Astrocyte of the hippocampus (primary cell): ENCODE data around the gene NELFB.

Experiments
- DNase-seq: peaks from one replicate; pipeline ENCODE4 v3.0.0; 2011; ENCODE audit warnings: low read depth, low spot score

NELFB gene

GRCh38 chr9:137254624-137255447 lies at the start of gene NELFB:
Gene NELFB, plus strand, starts transcription at chr9:137255327.
- DNase-seq: peak; percentile 96

GRCh38 chr9:137206602-137207001 lies 48.5 kb upstream of the NELFB start:
- DNase-seq: no peak

DNA sequence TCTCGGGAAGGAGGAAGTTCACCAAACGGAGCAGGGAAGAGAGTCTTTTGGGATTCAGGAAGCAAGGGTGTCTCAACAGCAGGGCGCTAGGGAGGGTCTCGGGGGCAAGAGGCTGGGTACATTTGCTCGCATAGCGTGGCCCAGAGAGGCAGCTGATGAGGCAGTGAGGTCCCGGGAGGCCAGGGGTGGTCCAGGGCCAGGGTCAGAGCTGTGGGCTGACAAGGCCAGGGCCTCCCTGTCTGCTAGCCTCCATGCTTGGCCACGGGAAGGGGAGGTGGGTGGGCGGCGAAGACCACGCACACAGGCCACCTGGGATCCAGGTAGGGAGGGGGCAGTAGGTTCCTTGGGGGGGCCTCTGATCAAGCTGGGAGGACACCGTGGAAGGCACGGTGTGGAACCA lies 43.6 kb upstream of the NELFB start:
- DNase-seq: no peak

DNA sequence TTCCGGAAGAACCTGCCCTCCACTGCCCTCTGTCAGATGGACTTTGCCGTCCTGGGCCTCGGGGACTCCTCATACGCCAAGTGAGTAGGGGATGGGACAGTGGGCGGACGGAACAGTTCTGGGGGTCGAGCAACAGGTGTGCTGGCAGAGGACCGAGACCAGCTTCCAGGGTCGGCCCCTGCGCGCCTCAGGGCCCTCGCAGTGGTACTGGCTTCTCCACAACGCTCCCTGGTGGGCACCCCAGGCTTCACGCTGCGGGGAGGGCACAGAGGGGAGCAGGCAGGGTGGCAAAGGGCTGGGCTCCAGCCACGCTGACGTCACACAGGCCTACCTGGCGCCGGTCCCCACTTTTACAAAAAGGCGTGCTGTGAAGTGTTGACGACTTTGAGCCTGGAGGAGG lies 42.6 kb upstream of the NELFB start:
- no peak for DNase-seq

DNA sequence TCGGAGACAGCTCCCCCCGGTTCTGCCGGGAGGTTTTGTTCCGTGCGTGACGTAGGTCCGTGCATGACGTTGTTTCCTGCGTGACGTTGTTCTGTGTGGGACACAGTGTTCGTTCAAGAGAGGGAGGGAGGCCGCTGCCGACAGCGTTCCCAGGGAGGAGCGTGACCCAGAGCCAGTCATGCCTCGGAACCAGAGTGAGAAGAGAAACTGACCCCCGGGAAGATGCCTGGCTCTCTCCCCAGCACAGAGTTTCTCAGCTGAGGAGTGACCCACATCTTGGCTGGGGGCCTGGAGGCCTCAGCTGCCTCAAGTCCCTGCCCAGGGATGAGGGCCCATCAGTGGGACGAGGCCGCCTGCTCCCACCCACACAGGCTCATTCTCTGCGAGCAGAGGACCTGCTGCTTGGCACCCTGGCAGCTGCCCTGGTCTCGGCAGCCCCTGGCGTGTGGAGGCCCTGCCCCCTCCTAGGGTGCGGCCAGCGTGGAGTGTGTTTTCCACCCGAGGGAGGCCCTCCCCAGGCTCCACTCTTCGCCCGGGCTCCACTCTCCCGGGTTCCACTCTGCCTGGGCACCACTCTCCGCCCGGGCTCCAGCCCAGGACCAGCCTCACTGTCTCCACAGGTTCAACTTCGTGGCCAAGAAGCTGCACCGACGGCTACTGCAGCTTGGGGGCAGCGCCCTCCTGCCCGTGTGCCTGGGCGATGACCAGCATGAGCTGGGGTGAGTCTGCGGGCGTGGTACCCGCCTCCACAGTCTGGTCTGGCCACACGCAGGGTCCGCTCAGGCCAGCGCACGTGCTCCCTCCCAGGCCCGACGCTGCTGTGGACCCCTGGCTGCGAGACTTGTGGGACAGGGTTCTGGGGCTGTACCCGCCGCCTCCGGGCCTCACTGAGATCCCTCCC lies 41.7 kb upstream of the NELFB start:
- DNase-seq: no peak

DNA sequence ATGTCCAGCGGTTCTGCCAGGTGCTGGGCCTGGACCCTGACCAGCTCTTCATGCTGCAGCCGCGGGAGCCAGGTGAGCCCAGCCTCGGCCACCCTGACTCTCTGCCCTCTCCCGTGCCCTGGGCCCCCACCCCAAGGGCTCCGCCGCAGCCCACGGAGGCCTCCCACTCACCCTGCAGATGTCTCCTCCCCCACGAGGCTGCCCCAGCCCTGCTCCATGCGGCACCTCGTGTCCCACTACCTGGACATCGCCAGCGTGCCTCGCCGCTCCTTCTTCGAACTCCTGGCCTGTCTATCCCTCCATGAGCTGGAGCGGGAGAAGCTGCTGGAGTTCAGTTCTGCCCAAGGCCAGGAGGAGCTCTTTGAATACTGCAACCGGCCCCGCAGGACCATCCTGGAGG lies 40.5 kb upstream of the NELFB start:
- DNase-seq: no peak

- no peak for DNase-seq
These were observed 39.7 kb upstream of the NELFB start for GRCh38 chr9:137215196-137215986.

GRCh38 chr9:137216188-137216965 lies 38.8 kb upstream of the NELFB start:
- DNase-seq: no peak

DNA sequence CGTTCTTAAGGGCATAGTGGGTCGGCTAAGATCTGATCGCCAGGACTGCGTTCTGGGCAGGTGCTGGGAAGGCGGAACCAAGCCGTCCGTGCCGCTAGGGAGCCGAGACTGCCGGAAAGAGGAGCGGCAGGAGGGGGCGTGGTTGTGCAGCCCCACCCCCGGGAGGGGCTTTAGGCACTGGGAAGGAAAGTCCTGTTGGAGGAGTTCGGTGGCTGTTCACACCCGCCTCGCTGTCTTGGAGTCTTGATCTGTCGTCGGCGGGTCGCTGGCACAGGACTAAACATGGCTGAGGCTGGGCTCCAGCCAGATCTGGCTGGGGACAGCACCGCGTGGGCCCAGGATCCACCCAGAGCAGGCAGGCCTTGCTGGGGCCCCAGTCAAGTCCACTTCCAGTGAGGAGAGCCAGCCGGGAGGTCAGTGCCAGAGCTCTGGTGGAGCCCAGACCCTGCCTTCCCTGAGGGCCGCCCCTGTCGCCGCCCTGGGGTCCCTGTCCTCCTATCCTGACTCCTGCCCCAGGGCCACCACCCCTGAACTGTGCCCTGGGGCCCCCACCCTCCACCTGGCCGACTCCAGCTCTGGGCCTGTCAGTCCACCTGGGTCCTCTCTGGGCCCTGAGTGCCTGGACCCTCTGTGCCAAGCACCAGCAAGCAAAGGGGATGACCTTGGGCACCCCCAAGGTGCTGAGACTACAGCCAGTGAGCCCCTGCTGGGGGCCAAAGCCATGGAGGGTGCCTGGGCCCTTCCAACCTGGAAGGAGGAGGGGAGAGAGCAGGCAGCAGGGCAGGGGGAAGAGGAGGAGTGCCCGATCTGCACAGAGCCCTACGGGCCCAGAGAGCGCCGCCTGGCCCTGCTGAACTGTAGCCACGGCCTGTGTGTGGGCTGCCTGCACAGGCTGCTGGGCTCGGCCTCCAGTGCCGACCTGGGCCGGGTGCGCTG lies 37.6 kb upstream of the NELFB start:
- DNase-seq: peak; percentile 16

DNA sequence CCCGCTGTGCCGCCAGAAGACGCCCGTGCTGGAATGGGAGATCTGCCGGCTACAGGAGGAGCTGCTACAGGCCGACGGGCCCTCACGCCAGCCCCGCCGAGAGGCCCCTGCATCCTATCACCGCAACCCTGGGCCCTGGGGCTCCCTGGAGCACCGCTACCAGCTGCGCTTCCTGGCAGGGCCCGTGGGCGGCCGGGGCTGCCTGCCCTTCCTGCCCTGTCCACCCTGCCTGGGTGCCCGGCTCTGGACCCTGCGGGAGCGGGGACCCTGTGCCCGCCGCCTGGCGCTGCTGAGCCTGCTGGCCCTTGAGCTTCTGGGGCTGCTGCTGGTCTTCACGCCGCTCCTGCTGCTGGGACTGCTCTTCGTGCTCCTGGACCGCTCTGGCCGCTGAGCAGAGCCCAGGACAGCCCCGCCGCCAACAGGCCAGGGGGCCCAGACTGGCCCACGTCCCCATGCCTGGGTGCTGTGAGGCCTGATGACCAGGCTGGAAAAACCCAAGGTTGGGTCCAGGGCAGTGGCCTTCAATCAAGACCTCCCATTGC lies 36.8 kb upstream of the NELFB start:
- DNase-seq: no peak

DNA sequence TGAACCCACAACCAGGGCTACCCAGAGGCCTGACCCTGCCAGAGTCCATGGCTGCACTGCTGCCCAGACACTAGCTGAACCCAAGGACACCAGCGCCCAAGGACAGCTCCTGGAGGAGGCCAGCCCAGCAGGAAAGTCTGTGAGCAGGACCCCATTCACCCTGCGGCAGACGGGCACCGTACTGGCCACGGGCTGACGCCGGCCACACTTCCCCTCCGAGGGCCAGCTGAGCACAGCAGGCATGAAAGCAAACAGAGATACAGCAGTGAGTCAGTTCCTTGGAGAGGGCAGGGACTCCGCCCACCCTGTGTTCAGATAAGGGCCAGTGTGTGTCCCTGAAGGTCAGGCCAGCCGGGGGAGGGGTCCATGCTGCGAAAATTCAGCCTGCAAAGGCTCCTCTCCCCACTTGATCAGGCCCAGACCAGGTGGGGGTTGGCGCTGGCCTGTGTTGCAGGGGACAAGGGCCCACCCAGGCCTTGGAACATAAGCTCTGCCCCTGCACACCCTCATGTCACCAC lies 36.3 kb upstream of the NELFB start:
- DNase-seq: peak; percentile 53

DNA sequence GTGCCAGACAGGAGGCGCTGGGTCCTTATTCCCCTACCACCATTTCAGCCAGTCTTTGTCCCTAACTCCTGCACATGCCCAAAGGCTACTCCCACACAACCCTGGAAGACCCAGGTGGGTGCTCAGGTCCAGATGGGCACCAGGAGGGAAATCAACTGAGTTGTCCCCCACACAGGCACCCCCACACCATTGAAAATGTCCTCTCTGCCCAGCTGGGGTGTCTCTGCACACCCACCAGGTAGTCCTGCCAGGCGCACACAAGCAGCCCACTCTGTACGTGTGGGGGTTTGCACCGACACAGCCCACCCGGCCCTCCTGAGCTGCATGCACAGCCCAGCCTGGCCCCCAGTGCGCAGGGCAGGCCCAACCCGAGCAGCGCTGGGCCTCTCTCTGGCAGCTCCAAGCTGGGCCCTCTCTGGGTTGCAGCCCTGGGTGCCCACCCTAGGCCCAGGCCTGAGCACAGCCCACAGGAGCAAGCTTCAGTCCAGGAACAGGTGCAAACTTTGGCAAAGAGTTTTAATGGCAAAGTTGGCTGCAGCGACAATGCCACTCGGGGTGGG lies 35.3 kb upstream of the NELFB start:
- DNase-seq: no peak

GRCh38 chr9:137220317-137221094 lies 34.6 kb upstream of the NELFB start:
- no peak for DNase-seq

DNA sequence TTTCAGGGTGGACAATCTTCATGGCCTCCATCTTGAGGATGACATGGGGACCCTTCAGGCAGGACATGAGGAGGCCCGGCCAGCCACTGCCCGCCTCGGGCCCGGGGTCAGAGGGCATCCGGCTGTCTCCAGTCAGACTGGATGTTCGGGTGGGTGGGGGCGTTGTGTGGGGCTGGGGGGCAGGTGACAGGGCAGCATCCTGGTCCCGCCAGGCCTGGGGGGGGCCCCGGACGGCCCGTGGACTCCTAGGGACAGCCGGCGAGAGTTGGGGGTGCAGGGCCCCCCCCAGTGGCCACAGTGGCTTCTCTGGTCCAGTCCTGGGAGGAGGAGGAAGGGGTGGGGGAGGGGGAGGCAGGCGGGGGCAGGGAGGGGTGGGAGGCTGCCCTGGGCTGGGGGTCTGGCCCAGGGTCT lies 34.0 kb upstream of the NELFB start:
- DNase-seq: no peak

GRCh38 chr9:137221506-137222111 lies 33.5 kb upstream of the NELFB start:
- DNase-seq: no peak

DNA sequence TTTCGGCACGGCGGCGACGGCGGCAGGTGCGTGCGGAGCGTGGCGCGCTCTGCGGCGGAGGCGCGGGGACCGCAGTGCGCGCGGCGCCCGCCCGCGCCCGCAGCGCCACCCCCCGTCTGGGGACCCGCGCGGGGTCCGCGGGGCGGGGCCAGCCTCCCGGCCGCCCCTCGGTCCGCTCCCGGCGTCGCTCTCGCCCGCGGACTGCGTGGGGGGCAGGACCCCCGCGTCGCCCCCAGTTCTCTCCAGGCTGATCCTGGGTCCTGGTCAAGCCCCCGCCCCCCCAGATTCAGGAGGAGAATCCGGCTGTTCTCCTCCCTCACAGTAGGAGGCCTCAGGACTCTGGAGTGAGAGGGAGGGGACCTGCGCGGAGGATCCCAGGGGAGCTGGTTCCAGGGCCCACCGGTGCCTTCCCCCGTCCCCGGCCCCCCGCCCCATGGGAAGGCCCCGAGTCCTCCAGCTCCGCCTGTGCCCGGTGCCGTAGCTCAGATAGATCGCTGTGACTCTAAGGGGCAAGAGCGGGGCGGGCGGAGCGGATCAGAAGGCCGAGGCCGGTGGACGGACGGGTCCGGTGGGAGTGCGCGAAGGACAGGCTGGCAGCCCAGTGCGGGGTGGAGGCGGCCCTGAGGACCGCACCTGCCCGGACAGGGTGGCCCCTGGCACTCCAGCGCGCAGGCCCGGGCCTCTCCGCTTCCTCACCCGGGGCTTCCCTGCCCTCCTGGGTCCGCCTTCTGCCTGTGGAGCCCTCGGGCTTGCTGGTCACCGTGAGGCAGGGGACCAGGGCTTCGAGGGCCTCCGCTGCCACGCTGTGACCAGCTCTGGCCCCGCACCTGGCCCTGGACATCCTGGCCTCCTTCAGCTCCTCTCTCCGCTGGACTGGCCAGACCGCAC lies 32.7 kb upstream of the NELFB start, which contains the start of gene RNF208:
Gene RNF208, minus strand, starts transcription at position 51 of the 888 bp plus-strand sequence. CDS start 1,028 bp downstream, outside the sequence.
- peak; percentile 43 for DNase-seq
